LNCAP (cell line): Measurements from ENCODE around the gene ACTR1A.

ENCODE experiments used
- CTCF ChIP-seq: fragments of 450-650 bp; IDR thresholded peaks from 2 replicates; pipeline ENCODE4 v1.5.1; 2017; ENCODE audit warnings: mild to moderate bottlenecking

The ACTR1A gene

GRCh38 chr10:102462512-102463054 lies 39.9 kb downstream of the ACTR1A start:
- no peak for TF ChIP-seq CTCF

DNA sequence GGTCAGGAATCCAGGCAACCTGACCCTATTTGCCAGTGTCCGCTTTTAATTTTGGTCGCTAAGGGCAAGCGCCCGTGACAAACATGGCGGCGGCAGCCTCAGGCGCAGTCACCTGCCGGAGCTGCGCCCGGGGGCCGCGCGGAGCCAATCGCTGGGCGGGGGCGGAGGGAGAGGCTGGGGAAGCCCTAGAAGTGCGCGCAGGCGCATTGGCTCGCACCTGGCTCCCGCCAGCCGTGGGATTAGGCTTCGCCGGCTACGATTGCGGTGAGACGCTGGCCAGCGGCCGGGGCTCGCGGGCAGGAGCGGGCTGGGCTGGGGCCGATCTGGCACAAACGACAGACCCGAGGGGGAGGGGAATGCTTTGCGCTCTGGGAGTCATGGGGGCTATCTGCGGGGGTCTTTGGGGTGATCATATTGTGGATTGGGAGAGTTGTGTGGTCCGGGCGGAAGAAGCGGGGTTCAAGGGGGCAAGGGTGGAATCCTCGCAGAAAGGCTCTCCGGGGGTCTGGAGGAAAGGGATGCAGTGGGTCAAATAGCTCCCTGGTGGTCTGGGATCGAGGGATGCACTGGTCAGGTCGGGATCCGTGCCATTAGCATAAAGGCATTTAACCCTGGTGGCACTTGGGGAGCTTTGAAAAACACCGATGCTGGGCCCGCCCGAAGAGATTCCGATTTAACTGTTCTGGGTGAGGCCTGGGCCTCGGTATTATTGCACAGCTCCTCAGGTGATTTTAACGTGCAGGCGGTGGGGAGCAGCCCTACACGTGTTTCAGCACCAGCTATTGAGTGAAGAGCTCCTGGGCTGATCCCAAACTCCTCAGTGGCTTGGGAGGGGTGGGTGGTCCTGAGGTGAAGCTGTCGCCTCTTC lies 41.1 kb downstream of the ACTR1A start:
- TF ChIP-seq CTCF = no peak

DNA sequence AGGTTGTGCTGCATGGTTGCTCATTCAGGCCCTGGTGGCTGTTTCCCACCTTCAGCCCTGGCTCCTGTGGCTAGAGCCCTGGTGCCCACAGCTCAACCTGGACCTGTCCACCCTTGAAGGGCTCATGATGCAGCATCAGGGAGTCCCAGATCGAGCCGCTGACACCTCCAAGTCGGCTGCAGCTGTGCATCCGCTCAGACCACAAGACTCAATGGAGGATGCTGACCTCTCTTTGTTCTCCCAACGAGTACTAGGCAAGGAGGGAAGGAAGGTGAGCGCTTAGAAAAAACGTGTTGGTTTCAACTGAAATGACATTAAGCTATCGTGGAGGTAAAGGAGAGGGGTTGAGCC lies 41.7 kb downstream of the ACTR1A start:
- no peak for TF ChIP-seq CTCF

GRCh38 chr10:102458656-102459055 lies 43.9 kb downstream of the ACTR1A start:
- TF ChIP-seq CTCF = no peak

- TF ChIP-seq CTCF = no peak
These were observed 44.8 kb downstream of the ACTR1A start for GRCh38 chr10:102457591-102458150.

- no peak for TF ChIP-seq CTCF
These were observed 46.5 kb downstream of the ACTR1A start for GRCh38 chr10:102455893-102456471.

- TF ChIP-seq CTCF = no peak
These were observed 49.0 kb downstream of the ACTR1A start for GRCh38 chr10:102453502-102453901.
